ENCODE measurements around the gene ACAN.

ACAN gene

DNA sequence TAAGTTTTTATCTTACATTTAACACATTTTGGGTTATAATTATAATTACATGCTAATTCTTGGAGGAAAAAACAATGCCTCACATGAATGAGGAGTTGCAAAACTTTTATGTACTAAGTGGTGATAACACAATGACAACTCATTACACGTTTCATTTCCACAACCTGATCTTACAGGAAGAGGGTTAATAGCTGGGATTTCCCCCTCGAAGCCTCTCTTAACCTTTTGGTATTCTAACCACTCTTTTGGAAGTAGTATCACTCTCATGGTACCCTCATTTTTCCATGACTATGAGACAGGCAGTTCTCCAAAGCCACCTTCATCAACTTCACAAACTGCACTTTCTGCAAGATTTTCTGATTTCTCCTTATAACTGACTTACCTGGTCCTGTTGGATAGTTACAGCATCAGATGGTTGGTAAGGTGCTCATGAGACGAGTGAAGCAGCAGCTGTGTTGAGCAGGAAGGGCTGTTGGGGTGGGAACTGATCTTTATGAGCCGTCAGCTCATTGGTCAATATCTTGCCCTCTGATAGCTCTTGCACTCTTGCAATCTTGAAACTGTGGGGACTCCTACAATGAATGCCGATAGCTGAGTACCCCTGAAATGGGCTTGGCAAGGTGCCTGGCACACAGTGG is 41.6 kb downstream of the ACAN start:
- no peak for DNase-seq

DNA sequence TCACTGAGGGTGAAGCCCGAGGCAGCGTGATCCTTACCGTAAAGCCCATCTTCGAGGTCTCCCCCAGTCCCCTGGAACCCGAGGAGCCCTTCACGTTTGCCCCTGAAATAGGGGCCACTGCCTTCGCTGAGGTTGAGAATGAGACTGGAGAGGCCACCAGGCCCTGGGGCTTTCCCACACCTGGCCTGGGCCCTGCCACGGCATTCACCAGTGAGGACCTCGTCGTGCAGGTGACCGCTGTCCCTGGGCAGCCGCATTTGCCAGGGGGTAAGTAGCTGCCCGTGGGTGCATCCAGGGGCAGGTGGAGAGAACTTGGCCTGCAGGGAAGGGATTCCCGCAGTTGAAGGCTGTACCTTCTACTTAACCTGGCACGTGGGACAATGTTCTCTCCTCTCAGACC is 42.4 kb downstream of the ACAN start:
- DNase-seq: no peak

DNA sequence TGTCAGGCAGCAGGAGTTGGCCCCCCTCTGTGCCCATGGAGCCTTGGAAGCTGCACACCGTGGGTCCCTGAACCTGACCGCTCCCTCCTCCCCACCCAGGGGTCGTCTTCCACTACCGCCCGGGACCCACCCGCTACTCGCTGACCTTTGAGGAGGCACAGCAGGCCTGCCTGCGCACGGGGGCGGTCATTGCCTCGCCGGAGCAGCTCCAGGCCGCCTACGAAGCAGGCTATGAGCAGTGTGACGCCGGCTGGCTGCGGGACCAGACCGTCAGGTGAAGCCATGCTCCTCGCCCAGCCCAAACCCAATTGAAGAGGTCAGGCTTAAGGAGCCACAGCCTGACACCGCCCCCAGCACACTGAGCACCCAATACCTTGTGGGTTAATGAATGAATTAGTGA is 43.9 kb downstream of the ACAN start:
- no peak for DNase-seq

DNA sequence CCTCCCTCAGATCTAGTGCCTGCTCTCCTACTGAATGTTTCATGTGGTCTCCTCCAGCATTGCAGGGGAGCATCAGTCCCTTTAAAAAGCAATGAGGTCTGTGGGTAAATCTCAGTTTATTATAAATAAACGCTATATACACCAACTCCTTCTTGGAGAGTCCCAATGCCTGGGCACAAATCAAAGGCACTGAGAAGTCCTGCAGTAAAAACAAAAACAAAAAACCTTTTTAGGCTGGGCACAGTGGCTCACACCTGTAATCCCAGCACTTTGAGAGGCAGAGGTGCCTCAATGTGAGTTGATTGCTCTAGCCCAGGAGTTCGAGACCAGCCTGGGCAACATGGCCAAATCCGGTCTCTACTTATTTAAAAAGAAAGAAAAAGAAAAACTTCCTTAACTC is 45.0 kb downstream of the ACAN start:
- no peak for DNase-seq

DNA sequence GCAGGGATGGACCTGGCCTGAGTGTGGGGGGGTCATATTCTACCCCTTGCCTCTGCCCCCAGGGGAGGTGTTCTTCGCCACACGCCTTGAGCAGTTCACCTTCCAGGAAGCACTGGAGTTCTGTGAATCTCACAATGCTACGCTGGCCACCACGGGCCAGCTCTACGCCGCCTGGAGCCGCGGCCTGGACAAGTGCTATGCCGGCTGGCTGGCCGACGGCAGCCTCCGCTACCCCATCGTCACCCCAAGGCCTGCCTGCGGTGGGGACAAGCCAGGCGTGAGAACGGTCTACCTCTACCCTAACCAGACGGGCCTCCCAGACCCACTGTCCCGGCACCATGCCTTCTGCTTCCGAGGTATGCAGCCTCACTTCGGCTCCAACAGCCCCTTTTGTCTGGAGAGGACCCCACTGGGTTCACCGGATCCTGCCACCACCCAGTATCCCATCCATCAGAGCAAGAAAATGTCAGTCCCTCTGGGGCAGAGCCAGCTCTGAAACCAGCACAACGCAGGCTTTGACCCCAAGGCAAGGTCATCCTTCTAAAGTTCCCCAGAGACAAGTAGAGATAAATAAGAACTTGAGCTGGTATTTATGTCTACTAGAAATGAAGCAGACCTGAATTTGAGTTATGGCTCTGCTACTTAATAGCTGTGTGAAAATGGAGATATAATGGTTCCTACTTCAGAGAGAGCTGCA is 46.3 kb downstream of the ACAN start:
- DNase-seq: no peak

DNA sequence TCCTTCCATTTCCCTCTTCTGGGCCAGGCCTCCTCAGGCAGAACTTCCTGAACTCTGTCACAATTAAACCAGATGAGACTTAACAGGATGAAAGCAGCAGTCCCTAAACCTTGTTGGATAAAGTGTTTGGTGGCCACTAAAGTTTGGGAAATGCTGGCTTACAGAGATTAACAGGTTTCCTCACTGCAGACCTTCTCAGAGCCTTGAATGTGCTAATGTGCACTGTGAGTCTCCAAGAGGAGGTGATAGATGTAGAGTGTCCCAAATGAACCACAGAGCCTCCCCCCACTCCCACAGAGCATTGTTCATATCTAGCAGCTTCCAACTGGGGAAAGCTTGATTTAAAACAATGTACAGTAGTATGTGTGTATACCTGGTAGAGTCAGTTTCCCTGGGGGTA is 49.2 kb downstream of the ACAN start:
- DNase-seq: no peak

DNA sequence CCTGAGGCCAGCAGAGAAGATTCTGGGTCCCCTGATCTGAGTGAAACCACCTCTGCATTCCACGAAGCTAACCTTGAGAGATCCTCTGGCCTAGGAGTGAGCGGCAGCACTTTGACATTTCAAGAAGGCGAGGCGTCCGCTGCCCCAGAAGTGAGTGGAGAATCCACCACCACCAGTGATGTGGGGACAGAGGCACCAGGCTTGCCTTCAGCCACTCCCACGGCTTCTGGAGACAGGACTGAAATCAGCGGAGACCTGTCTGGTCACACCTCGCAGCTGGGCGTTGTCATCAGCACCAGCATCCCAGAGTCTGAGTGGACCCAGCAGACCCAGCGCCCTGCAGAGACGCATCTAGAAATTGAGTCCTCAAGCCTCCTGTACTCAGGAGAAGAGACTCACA is 55.7 kb downstream of the ACAN start:
- DNase-seq: no peak

DNA sequence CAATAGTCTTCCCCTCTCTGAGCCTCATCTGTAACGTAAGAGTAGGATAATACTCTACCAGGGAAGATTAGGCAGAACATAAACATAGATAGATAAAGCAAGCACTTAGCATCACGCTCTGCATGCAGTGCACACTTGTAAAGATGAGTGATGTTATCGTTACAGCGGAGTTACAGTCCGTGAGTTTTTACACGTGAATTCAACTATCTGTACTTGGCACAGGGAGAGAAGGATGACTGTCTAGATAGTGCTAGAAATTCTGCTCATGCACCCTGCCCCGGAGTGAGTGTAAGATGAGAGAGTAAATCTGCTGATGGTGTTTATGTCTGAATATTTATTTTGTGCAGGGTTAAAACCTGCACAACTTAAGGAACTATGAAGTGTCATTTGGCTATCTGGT is 56.3 kb downstream of the ACAN start:
- DNase-seq: no peak

DNA sequence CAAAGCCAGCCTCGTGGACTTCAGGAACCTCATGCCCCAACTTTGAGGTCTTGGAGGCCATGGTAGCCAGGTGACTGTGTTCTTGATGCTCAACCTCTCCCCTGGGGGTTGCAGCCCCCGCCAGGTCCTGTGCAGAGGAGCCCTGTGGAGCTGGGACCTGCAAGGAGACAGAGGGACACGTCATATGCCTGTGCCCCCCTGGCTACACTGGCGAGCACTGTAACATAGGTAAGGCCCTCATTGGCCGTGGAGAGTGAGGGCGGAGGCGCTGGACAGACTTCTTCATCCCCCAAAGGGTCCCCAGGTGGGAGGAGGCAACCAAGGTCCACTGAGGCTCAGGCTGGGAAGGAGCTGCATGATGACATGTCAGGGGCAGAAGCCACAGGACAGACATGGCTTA is 57.0 kb downstream of the ACAN start:
- DNase-seq: no peak

DNA sequence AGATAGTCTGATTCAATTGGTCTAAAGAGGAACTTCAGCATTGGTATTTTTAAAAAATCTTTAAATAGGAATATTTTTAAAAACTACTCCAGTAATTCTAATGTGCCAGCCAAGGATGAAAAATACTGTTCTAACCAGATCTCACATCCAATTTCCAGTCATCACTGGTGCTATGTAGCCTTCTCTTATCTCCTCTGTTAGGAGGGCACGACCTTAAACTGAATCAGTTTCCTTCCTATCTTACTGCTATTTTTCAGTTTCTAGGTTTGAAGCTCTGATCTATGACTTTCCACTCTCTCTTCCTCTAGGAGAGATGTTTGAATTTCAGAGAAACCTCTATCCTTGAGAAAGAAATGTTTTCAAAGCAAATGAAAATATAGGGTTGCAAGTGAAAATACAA is 60.2 kb downstream of the ACAN start:
- no peak for DNase-seq

DNA sequence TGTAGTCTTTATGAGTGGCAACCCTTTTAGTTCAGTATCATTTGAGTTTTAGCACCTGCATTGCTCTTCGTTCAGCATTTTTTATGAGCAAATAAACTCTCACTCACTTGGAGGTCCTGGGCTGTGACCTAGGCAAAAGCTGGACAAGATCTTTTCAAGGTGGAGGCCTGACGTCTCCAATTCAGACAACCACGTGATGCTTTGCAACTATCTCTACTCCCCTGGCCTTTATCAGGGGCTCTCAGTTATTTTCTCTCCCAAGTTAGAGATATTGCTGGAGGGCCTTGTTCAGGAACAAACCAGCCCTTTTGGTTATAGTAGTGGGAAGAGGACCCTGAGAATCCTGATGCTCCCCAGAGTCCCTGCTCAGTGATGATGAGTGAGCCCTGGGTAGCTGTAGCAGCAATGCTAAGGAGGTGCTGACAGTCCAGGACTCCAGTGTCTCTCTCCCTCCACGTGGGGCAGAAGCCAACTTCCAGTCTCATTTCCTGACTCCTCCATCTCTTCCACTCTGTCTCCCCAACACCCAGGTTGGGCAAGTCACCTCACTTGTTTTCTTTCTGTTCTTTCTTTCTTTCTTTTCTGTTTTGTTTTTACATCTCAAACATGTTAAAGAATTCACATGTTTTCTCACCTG is 61.7 kb downstream of the ACAN start:
- no peak for DNase-seq

DNA sequence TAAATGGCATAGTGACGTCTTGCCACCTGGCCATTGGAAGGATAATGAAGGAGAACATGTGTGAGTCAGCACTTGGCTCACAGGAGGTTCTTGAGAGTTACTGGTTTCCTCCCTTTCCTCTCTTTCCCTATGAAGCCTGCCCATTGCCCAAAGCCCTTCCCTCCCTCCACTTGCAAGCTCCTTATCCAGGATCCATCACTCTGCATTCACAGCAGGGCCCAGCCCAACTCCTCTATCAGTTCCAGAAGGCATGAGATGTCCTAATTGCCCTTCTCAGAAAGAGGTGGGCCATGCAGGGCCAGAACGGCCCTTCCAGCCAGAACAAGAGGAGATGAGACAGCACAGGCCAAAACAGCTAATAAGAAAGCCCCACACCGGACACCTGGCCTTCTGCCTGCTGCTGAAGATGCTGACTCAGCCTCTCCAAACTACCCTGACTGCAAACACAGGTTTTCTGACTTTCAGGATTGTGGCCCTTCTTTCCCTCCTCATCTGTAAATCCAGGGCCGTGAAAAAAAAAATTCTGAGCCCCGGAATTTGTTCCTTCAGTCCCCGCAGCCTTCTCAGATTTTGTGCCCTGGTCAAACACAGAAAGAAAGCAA is 62.4 kb downstream of the ACAN start:
- no peak for DNase-seq

DNA sequence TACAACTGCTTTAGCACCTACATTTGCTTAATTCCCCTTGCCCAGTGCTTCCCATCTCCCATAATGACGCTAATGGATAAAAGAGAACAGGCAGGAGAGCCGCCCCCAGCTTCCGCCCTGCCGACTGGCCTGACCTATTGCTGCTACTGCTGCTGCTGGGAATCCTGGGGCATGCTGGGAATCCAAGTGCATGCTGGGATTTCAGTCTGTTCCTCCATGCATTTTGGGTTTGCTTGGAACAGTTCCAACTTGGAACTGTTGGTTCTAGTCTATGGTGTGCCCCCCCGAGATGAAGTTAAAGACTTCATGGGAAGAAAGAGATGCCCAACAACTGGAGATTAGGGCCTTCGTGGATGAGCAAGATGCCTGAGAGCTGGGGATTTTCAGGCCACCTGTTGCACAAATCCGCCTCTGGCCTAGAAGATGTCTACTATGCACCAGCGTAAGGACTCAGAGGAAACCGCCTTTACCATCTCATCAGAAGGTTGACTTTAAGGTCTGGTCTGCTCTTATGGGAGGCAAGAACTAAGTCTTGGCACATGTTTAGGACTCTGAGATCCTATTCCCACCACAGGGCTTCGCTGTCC is 63.2 kb downstream of the ACAN start:
- no peak for DNase-seq

DNA sequence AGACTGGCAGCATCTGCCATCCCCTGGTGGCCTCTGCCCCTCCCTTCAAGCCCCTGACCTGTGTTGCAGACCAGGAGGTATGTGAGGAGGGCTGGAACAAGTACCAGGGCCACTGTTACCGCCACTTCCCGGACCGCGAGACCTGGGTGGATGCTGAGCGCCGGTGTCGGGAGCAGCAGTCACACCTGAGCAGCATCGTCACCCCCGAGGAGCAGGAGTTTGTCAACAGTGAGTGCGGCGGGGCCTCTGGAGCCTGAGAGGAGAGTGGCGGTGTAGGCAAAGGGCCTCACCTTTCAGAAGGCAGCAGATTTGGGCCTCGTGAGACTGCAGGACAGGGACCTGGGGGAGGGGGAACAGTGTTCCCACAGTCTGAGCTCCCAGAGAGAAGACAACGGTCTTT is 68.1 kb downstream of the ACAN start:
- DNase-seq: no peak

DNA sequence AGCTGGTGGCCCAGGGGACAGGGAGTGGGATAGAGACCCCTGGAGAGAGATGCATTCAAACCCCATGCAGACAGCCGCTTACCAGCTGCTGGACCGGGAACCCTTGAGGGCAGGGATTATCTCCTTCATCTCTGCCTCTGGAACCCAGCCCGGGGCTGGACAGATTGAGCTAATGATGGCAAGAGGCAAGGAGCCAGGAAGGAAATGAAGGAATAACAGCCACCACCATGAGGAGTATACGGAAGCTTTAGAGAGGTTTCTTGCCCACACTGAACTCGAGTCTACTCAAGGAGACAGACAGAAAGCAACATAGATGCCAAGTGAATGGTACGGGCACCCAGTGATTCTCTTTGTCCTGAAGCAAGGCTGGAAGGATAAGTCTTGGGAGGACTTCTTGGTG is 68.9 kb downstream of the ACAN start:
- no peak for DNase-seq

DNA sequence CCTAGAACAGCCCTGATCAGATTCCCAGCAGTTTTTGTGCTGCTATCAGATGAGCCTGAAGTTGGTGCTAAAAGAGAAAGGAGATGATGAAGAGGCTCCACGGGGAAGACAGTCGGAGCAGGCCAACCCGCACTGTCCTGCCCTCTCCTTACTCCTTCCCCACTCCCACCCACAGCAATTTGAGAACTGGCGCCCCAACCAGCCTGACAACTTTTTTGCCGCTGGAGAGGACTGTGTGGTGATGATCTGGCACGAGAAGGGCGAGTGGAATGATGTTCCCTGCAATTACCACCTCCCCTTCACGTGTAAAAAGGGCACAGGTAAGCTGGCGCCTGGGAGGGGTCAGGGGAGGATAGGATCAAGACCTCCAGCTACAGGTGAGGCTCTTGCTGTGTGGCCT is 69.5 kb downstream of the ACAN start:
- DNase-seq: no peak

DNA sequence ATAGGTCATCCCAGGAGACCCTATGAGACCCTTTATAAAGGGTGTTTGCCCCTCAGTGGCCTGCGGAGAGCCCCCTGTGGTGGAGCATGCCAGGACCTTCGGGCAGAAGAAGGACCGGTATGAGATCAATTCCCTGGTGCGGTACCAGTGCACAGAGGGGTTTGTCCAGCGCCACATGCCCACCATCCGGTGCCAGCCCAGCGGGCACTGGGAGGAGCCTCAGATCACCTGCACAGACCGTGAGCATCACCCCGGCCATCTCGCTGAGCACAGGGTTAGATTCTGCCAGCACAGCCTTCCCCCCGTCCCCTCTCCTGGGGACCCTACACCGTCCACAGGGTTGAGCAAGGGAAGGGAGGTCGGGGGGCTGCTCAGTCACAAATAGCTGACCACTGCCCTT is 70.5 kb downstream of the ACAN start:
- no peak for DNase-seq

DNA sequence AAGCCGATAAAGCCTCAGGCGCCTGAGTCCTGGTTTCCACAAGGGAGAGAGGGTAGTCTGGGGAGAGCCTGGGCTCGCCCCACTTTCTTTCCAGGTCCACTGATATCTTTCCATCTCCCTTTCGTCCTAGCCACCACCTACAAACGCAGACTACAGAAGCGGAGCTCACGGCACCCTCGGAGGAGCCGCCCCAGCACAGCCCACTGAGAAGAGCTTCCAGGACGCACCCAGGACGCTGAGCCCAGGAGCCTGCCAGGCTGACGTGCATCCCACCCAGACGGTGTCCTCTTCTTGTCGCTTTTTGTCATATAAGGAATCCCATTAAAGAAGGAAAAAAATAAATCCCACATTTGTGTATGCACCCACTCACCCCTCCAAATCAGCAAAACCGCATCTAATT is 71.0 kb downstream of the ACAN start:
- DNase-seq: no peak

DNA sequence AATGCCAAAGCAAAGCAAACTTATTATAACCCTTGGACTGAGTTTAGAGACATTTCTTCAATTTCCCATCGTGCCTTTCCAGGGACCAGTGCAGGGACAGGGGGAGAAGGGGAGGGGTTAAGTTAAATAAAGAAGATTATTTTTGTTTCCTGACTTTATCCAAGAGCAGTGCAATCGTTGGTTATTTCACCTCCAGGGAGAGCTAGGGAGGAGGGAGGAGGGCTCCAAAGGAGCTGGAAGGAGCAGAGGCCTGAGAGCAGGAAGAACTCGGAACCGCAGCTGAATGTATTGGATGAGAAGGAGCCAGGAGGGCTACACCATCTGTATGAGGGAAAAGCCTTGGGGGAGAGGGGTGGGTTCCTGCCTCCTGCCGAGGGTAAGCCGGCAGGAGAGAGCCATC is 71.4 kb downstream of the ACAN start:
- DNase-seq: no peak

DNA sequence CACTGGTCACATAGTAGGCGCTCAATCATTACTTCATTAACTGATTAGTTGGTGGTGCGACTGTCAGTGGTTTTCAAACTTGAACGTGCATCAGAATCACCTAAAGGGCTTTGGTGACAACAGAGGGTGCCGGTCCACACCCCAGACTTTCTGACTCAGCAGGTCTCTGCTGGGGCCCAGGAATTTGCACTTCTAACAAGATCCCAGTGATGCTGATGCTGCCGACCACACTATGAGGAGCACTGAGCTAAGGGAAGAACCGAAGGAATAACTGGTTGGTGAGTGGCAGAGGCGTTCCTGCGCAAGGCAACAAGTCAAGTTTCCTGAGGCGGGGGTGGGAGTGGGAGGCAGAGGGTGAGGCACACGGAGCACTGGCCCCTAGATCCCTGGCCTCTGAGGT is 73.3 kb downstream of the ACAN start:
- no peak for DNase-seq

DNA sequence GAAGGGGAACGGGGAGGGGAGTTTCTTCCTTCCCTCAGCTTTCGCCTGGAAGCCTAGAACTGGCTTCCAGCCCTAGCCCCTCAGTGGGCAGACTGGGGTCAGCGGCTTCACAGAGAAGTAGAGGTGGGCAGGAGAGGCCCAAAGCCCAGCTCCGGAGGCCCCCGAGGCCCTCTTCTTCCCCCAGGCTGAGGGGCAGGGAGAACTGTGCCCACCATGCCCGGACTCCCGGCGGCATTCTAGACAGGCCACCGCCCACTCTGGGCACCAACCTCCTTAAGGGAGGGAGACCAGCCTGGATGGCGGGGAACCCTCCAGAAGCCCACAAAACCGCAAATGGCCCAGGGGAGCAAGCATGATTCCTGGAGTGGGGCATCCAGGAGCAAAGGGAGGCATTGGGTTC is 74.2 kb downstream of the ACAN start:
- no peak for DNase-seq

DNA sequence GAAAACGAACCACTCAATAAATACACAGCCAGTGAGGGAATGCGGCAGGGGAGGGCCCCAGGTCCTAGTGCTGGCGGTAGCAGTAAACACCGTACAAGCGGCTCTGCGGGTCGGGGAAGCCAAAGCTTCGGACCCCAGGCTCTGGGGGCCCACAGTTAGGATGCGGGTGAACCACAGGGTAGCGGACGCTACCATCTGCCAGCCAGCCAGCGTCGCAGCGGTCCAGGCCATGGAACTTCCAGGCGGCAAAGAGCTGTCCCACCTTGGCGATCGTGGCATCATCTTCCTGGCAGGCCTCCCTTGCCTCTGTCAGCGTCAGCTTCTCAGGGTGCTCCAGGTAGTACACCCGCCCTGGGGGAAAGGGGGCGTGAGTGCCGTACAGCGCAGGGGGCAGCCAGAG is 74.7 kb downstream of the ACAN start:
- DNase-seq: no peak

DNA sequence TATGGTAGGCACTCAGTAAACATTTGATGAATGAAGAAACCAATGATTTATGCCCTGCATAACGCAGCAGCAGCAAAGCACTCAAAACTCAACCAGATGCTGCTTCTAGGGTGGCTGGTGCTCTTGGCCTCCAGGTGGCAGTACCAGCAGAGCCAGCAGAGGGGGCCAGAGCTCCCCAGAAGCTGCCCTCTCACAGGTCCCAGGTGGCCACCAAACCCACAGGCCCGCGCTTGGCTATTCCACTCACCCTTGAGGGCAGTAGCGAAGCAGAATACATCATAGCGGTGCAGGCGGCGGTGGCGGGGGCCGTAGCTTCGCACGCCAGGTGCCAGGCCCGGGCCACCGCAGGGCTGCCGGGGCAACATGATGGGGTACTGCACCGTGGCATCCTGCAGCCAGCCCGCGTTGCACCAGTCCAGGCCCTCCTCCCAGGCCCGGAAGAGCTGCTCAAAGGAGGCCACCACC is 75.5 kb downstream of the ACAN start:
- DNase-seq: peak; percentile 64
